NB4 (cell line): ENCODE measurements around the gene HGD.
"Not testable (repeated sequence)": the region's sequence is repeated elsewhere in the genome, so short reads cannot be mapped to it uniquely, and the experiment has no call there.

Source experiments
- DNase-seq: peaks from one replicate; pipeline ENCODE4 v3.0.0; 2010; ENCODE audit warnings: low read depth
- H3K4me3 ChIP-seq: one replicate; pipeline ENCODE4 v1.5.1; 2011; ENCODE audit warnings: mild to moderate bottlenecking, low read depth, low read length, moderate library complexity
- CTCF ChIP-seq: IDR thresholded peaks from one replicate; pipeline ENCODE4 v1.5.1; 2012; ENCODE audit warnings: low read depth, low read length
- MAX ChIP-seq: IDR thresholded peaks from 2 replicates; pipeline ENCODE4 v1.6.1; 2011; ENCODE audit warnings: low read depth, low read length
- MYC ChIP-seq: IDR thresholded peaks from 2 replicates; pipeline ENCODE4 v1.6.1; 2011; ENCODE audit warnings: low read depth, low read length
- POLR2A ChIP-seq: IDR thresholded peaks from 2 replicates; pipeline ENCODE4 v1.6.1; 2011; ENCODE audit warnings: mild to moderate bottlenecking; ENCODE audit not compliant: insufficient read length; ENCODE audit errors: extremely low read depth

HGD gene

GRCh38 chr3:120682095-120682681, at the start of gene HGD:
TSS of gene HGD (minus strand) at chr3:120682239. CDS start at chr3:120682111, 128 bp downstream.
- TF ChIP-seq MYC (no peak), POLR2A (no peak), CTCF (no peak), MAX (no peak)
- no peak for DNase-seq
- H3K4me3 ChIP-seq = no peak within 1 kb of the TSS

- H3K4me3 ChIP-seq = no peak overlapping the region
- TF ChIP-seq POLR2A (no peak), MYC (no peak), MAX (no peak), CTCF (no peak)
Observed at GRCh38 chr3:120730576-120731542, 48.8 kb upstream of the HGD start.

GRCh38 chr3:120726791-120727190, 44.8 kb upstream of the HGD start:
- no peak for DNase-seq
- TF ChIP-seq POLR2A (no peak), MAX (no peak), MYC (no peak), CTCF (no peak)
- H3K4me3 ChIP-seq = no peak overlapping the region

More at GRCh38 chr3:120730576-120731542, 48.8 kb upstream of the HGD start:
- no peak for DNase-seq

GRCh38 chr3:120719167-120719834, 37.3 kb upstream of the HGD start:
- H3K4me3 ChIP-seq, DNase-seq: not testable (repeated sequence)

GRCh38 chr3:120713262-120713661, 31.2 kb upstream of the HGD start:
- H3K4me3 ChIP-seq = no peak overlapping the region
- no peak for DNase-seq
- TF ChIP-seq CTCF (no peak), MAX (no peak), POLR2A (no peak), MYC (no peak)

GRCh38 chr3:120710369-120710768, 28.3 kb upstream of the HGD start:
- DNase-seq = no peak
- no peak overlapping the region for H3K4me3 ChIP-seq

More at GRCh38 chr3:120710369-120710768, 28.3 kb upstream of the HGD start:
- no peak for TF ChIP-seq POLR2A
- no peak for TF ChIP-seq MAX
- no peak for TF ChIP-seq MYC
- TF ChIP-seq CTCF = no peak
